ENCODE results near the gene NRP2.

GRCh38 chr2:205755923-205756322 lies 73.6 kb downstream of the NRP2 start:
- TF ChIP-seq CTCF (conservative IDR thresholded peaks at IDR 0.05; ENCODE audit: low read depth, low read length): no peak
- no peak for TF ChIP-seq EZH2 (IDR thresholded peaks at IDR 0.05; ENCODE audit: low read length, unreplicated experiment)
